HEK293 (cell line): Measurements from ENCODE around the gene CDT1.

Source experiments
- ZBTB7A ChIP-seq: fragments of 450-650 bp; formaldehyde crosslinking; IDR thresholded peaks from 2 replicates; pipeline ENCODE4 v1.5.1; 2016; ENCODE audit warnings: low read depth, missing biosample characterization, missing genetic modification characterization
- ZNF23 ChIP-seq: fragments of 450-650 bp; formaldehyde crosslinking; IDR thresholded peaks from 2 replicates; pipeline ENCODE4 v1.5.1; 2016; ENCODE audit warnings: missing biosample characterization, missing genetic modification characterization, borderline replicate concordance
- ZNF248 ChIP-seq: fragments of 450-650 bp; formaldehyde crosslinking; IDR thresholded peaks from 2 replicates; pipeline ENCODE4 v1.5.1; 2017; ENCODE audit warnings: missing biosample characterization, missing genetic modification characterization
- ZNF274 ChIP-seq, 2 experiments: fragments of 200-500 bp in 1 of 2; fragments of 450-650 bp in 1 of 2; sonication (Bioruptor generic) in 1 of 2; formaldehyde crosslinking in 1 of 2; IDR thresholded peaks; 2 replicates each; pipeline versions ENCODE4 v1.5.1 to v1.6.1; 2014 to 2016; ENCODE audit warnings: borderline replicate concordance in 1 of 2, inconsistent platforms in 1 of 2, low read length in 1 of 2, missing biosample characterization in 1 of 2, missing genetic modification characterization in 1 of 2
- ZNF391 ChIP-seq: fragments of 450-650 bp; formaldehyde crosslinking; IDR thresholded peaks from 2 replicates; pipeline ENCODE4 v1.5.1; 2016; ENCODE audit warnings: low read depth, missing biosample characterization, missing genetic modification characterization, borderline replicate concordance
- ZNF660 ChIP-seq: fragments of 450-650 bp; IDR thresholded peaks from 2 replicates; pipeline ENCODE4 v1.5.1; 2018; ENCODE audit warnings: missing biosample characterization, mild to moderate bottlenecking, missing genetic modification characterization
- ZNF777 ChIP-seq: fragments of 450-650 bp; formaldehyde crosslinking; IDR thresholded peaks from 2 replicates; pipeline ENCODE4 v1.5.1; 2017; ENCODE audit warnings: missing biosample characterization, missing genetic modification characterization, borderline replicate concordance
- ZNF830 ChIP-seq: fragments of 450-650 bp; IDR thresholded peaks from 2 replicates; pipeline ENCODE4 v1.5.0; 2018; ENCODE audit warnings: missing biosample characterization, missing genetic modification characterization, low read depth, mild to moderate bottlenecking, moderate library complexity
- TF ChIP-seq, protein P1 (sequence below): fragments of 450-650 bp; formaldehyde crosslinking; IDR thresholded peaks from 2 replicates; pipeline ENCODE4 v1.5.1; 2016; ENCODE audit warnings: missing biosample characterization, missing genetic modification characterization

DNA sequence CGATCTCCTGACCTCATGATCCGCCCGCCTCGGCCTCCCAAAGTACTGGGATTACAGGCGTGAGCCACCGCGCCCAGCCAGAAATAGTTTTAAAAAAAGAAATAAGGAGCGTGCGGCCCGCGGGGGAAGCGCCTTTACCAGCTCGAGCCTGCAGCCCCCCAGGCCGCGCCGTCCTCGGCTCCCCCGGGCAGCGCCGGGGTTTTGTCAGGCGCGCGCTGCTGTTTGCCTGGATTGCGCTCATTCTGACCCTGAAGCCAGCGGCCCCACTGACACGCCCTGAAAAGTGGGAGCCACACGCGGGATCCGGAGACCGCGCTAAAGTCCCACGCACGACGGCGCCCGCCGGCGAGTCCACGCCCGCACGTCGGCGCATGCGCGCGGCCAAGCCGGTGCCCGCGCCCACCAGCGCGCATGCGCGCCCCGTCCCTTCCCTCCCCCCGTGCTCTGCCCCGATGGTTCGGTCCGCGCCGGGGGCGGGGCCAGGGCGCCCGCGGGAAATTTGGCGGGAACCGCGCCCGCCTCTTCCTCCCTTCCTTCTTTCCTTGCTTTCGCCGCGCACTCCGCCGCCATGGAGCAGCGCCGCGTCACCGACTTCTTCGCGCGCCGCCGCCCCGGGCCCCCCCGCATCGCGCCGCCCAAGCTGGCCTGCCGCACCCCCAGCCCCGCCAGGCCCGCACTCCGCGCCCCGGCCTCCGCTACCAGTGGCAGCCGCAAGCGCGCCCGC lies at the start of gene CDT1:
- TF ChIP-seq ZNF274 (IDR thresholded peaks at IDR 0.05; ENCODE audit: low read length) = no peak
- no peak for TF ChIP-seq ZNF274 (tag by site-specific recombination; IDR thresholded peaks at IDR 0.05; ENCODE audit: borderline replicate concordance)
- TF ChIP-seq, protein P1, sequence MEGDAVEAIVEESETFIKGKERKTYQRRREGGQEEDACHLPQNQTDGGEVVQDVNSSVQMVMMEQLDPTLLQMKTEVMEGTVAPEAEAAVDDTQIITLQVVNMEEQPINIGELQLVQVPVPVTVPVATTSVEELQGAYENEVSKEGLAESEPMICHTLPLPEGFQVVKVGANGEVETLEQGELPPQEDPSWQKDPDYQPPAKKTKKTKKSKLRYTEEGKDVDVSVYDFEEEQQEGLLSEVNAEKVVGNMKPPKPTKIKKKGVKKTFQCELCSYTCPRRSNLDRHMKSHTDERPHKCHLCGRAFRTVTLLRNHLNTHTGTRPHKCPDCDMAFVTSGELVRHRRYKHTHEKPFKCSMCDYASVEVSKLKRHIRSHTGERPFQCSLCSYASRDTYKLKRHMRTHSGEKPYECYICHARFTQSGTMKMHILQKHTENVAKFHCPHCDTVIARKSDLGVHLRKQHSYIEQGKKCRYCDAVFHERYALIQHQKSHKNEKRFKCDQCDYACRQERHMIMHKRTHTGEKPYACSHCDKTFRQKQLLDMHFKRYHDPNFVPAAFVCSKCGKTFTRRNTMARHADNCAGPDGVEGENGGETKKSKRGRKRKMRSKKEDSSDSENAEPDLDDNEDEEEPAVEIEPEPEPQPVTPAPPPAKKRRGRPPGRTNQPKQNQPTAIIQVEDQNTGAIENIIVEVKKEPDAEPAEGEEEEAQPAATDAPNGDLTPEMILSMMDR (tag by site-specific recombination) = 0 out of 2 replicates have a peak, but pooled peaks have one; percentile 24
- TF ChIP-seq ZNF660 (tag by site-specific recombination) = 0 out of 2 replicates have a peak, but pooled peaks have one; percentile 61
- TF ChIP-seq ZNF777 (tag by site-specific recombination) = peak; percentile 73; the same call in 1 of the 2 replicates
- TF ChIP-seq ZNF23 (tag by site-specific recombination) = no peak
- TF ChIP-seq ZBTB7A (tag by site-specific recombination) = no peak
- no peak for TF ChIP-seq ZNF248 (tag by site-specific recombination)
- no peak for TF ChIP-seq ZNF830 (tag by site-specific recombination)
- no peak for TF ChIP-seq ZNF391 (tag by site-specific recombination)
